Small intestine (tissue), 7 donors: Measurements from ENCODE around the gene DBF4. TPM values are rescaled to one million over a fixed set of nuclear protein-coding genes. Genes with fewer than 3 reads are reported as not detected.
A peak's percentile ranks its signal among the peaks of the same experiment; 100 is the strongest.
"Not testable (repeated sequence)": the region's sequence is repeated elsewhere in the genome, so short reads cannot be mapped to it uniquely, and the experiment has no call there.

Source experiments
- DNase-seq, 2 donors: peaks; one replicate each; pipeline versions ENCODE4 v3.0.0 to v3.0.0-alpha.2; 2013
- FAIRE-seq: peaks from 2 replicates; lab custom pipeline; 2012; peaks lifted over from hg19 to GRCh38; lab: Jason Lieb, UNC
- H3K27ac ChIP-seq, 3 donors: one replicate each; pipeline ENCODE4 v1.5.1; 2013; ENCODE audit warnings: low read length in 2 of 3, mild to moderate bottlenecking in 2 of 3, control low read depth in 1 of 3, inconsistent platforms in 1 of 3, low read depth in 1 of 3, moderate library complexity in 1 of 3
- H3K27me3 ChIP-seq, 3 donors: one replicate each; pipeline ENCODE4 v1.6.1; 2013; ENCODE audit warnings: low read length in 3 of 3, inconsistent platforms in 1 of 3; ENCODE audit not compliant: control insufficient read depth in 3 of 3, insufficient read depth in 3 of 3
- H3K36me3 ChIP-seq, 3 donors: one replicate each; pipeline ENCODE4 v1.6.1; 2013; ENCODE audit warnings: low read length in 3 of 3, inconsistent platforms in 1 of 3, low read depth in 1 of 3, mild to moderate bottlenecking in 1 of 3, moderate library complexity in 1 of 3; ENCODE audit not compliant: control insufficient read depth in 3 of 3, insufficient read depth in 2 of 3
- H3K4me1 ChIP-seq, 3 donors: one replicate each; pipeline ENCODE4 v1.6.1; 2013; ENCODE audit warnings: low read length in 2 of 3, inconsistent platforms in 1 of 3, low read depth in 1 of 3, mild to moderate bottlenecking in 1 of 3, moderate library complexity in 1 of 3; ENCODE audit not compliant: control insufficient read depth in 3 of 3, insufficient read depth in 2 of 3
- H3K4me3 ChIP-seq, 3 donors: one replicate each; pipeline ENCODE4 v1.5.1; 2013; ENCODE audit warnings: low read length in 3 of 3, control low read depth in 1 of 3, inconsistent platforms in 1 of 3, low read depth in 1 of 3, mild to moderate bottlenecking in 1 of 3, moderate library complexity in 1 of 3
- H3K9me3 ChIP-seq, 2 donors: one replicate each; pipeline ENCODE4 v1.6.1; 2013; ENCODE audit warnings: low read depth in 1 of 2, low read length in 1 of 2; ENCODE audit not compliant: control insufficient read depth in 2 of 2, insufficient read depth in 1 of 2
- whole genome bisulfite sequencing, 3 donors: extraction: QIAGEN DNeasy Blood & Tissue Kit; methylation state at CpG; one replicate each; pipeline ENCODE4 v1.1.7; 2013; 5-methylcytosine and 5-hydroxymethylcytosine counted together
- polyA plus RNA-seq, 4 donors: library from polyadenylated mRNA; stranded (reverse) in 3 of 4; unstranded in 1 of 4; fragments of 200-250 nt in 3 of 4; fragments of 120-200 nt in 1 of 4; gene quantifications; one replicate each; pipeline versions ENCODE4 v1.2.1 to v1.2.3, GENCODE V29; 2013
- donor health status: healthy with polysubstance abuse.
- donor health status: control.
- donor health status: control.
- donor health status: Bipolar disorder and iron deficiency.
- donor health status: healthy.

The DBF4 gene
- polyA plus RNA-seq, 4 donors = 2.0 to 20.7 (median 8.8) TPM

- H3K4me1 ChIP-seq = peaks cover 0 to 15% (median 0%) of the 10 kb centered on the region in 3 donors
- not testable (repeated sequence) for FAIRE-seq, DNase-seq, H3K9me3 ChIP-seq, H3K27ac ChIP-seq, H3K36me3 ChIP-seq, H3K27me3 ChIP-seq, H3K4me3 ChIP-seq
- WGBS, 3 donors = 93 to 97% (median 95%) methylated on average over 8 of the region's 8 CpGs
These were observed 46.6 kb downstream of the DBF4 start for GRCh38 chr7:87922759-87923395.

- H3K27me3 ChIP-seq = no peaks in the 10 kb centered on the region
- 32 to 40% (median 38%) methylated on average over 6 of the region's 6 CpGs for WGBS, 3 donors
- DNase-seq (peak; percentile 40 to 91), FAIRE-seq (no peak)
- peaks cover 0 to 15% (median 0%) of the 10 kb centered on the region in 3 donors for H3K4me1 ChIP-seq
- no peaks in the 10 kb centered on the region for H3K36me3 ChIP-seq
- H3K9me3 ChIP-seq = no peaks in the 10 kb centered on the region
- no peak overlapping the region for H3K4me3 ChIP-seq
- H3K27ac ChIP-seq = peak overlapping the region in 1 of 3 donors; percentile 83
These were observed 50.5 kb downstream of the DBF4 start for GRCh38 chr7:87926581-87927461.

- FAIRE-seq = no peak
- no peak for DNase-seq
- Histone ChIP-seq H3K9me3 (no peaks in the 10 kb centered on the region), H3K4me1 (peaks cover 2 to 5% (median 3%) of the 10 kb centered on the region in 3 donors), H3K27me3 (peaks cover 0 to 4% (median 2%) of the 10 kb centered on the region in 3 donors), H3K4me3 (peak overlapping the region in 2 of 3 donors; percentile 64 to 67), H3K27ac (no peak overlapping the region), H3K36me3 (no peaks in the 10 kb centered on the region)
- WGBS, 3 donors = 5 to 12% (median 9%) methylated on average over 9 of the region's 9 CpGs
These were observed 57.3 kb downstream of the DBF4 start for GRCh38 chr7:87933605-87933952.

GRCh38 chr7:87933953-87934698 is 57.8 kb downstream of the DBF4 start, which contains the start of gene ADAM22:
Gene ADAM22, plus strand, starts transcription at chr7:87934251. Its CDS starts 215 bp downstream, at chr7:87934466.
- Histone ChIP-seq H3K9me3 (no peaks in the 10 kb centered on the region), H3K4me3 (peak within 1 kb of the TSS; percentile 61 to 67 (median 64)), H3K4me1 (peaks cover 2 to 5% (median 3%) of the 10 kb centered on the region in 3 donors), H3K36me3 (no peaks in the 10 kb centered on the region), H3K27ac (peak within 1 kb of the TSS in 1 of 3 donors; percentile 35), H3K27me3 (peaks cover 0 to 4% (median 2%) of the 10 kb centered on the region in 3 donors)
- no peak for FAIRE-seq
- WGBS, 3 donors = 0 to 1% (median 0%) methylated on average over 64 to 70 of the region's 70 CpGs
- peak; percentile 65 to 95 for DNase-seq

- WGBS, 3 donors = 3 to 6% (median 3%) methylated on average over 46 to 47 of the region's 47 CpGs
- FAIRE-seq (no peak), DNase-seq (peak in 1 of 2 donors; percentile 50)
- Histone ChIP-seq H3K27me3 (peaks cover 0 to 4% (median 2%) of the 10 kb centered on the region in 3 donors), H3K27ac (no peak overlapping the region), H3K4me1 (peaks cover 2 to 5% (median 3%) of the 10 kb centered on the region in 3 donors), H3K4me3 (peak overlapping the region; percentile 61 to 67 (median 64)), H3K9me3 (no peaks in the 10 kb centered on the region), H3K36me3 (no peaks in the 10 kb centered on the region)
These were observed 58.5 kb downstream of the DBF4 start for GRCh38 chr7:87934699-87935383.

GRCh38 chr7:87935384-87935706 is 59.1 kb downstream of the DBF4 start:
- no peaks in the 10 kb centered on the region for H3K36me3 ChIP-seq
- H3K27me3 ChIP-seq = peaks cover 0 to 4% (median 2%) of the 10 kb centered on the region in 3 donors
- peaks cover 2 to 5% (median 3%) of the 10 kb centered on the region in 3 donors for H3K4me1 ChIP-seq
- no peak overlapping the region for H3K27ac ChIP-seq
- DNase-seq (no peak), FAIRE-seq (no peak)
- H3K9me3 ChIP-seq = no peaks in the 10 kb centered on the region
- peak overlapping the region in 1 of 3 donors; percentile 64 for H3K4me3 ChIP-seq
- 46 to 59% (median 52%) methylated on average over 8 of the region's 8 CpGs for WGBS, 3 donors

GRCh38 chr7:87941138-87941537 is 64.8 kb downstream of the DBF4 start:
- Histone ChIP-seq H3K4me1 (no peaks in the 10 kb centered on the region), H3K27me3 (no peaks in the 10 kb centered on the region), H3K27ac (no peak overlapping the region), H3K36me3 (no peaks in the 10 kb centered on the region), H3K9me3 (no peaks in the 10 kb centered on the region), H3K4me3 (no peak overlapping the region)
- 92 to 94% (median 93%) methylated on average over 4 of the region's 4 CpGs for WGBS, 3 donors
- FAIRE-seq (no peak), DNase-seq (no peak)
